WTC11 (cell line): ENCODE measurements around the gene ARHGAP8. TPM values are rescaled to one million over a fixed set of nuclear protein-coding genes. Genes with fewer than 3 reads are reported as not detected.
A peak's percentile ranks its signal among the peaks of the same experiment; 100 is the strongest.

Source experiments
- ATAC-seq: fragments of 200-7000 bp; cut with Tn5 transposase; 2 replicates; pipeline ENCODE4 v1.10.0; 2021; ENCODE audit warnings: mild to moderate bottlenecking, moderate library complexity
- Bru-seq: library from RNA; stranded (reverse); fragments of 400-500 nt; gene quantifications from one replicate; lab custom pipeline; 2021; lab: Mats Ljungman, UMichigan
- CTCF ChIA-PET: fragments of 300-600 bp; sonication (Branson Sonifier 250); formaldehyde crosslinking; loops from one replicate; lab custom pipeline; 2021; ENCODE audit warnings: antibody characterized with exemption; lab: Charles Lee
- POLR2A ChIA-PET: fragments of 350-600 bp; sonication (Branson Sonifier 250); formaldehyde crosslinking; loops from one replicate; lab custom pipeline; 2021; ENCODE audit warnings: antibody characterized with exemption; lab: Charles Lee
- DNase-seq: peaks from one replicate; pipeline ENCODE4 v3.0.0; 2021; ENCODE audit warnings: low spot score
- H3K27ac Mint-ChIP-seq: 2 replicates; pipeline ENCODE4 v1.8.0; 2021; ENCODE audit warnings: mixed read lengths
- H3K27me3 Mint-ChIP-seq: 2 replicates; pipeline ENCODE4 v1.8.0; 2021; ENCODE audit warnings: low read depth, mild to moderate bottlenecking, moderate library complexity, mixed read lengths
- H3K36me3 Mint-ChIP-seq: 2 replicates; pipeline ENCODE4 v1.8.0; 2021; ENCODE audit warnings: mixed read lengths
- H3K4me1 Mint-ChIP-seq: 2 replicates; pipeline ENCODE4 v1.8.0; 2022; ENCODE audit warnings: mixed read lengths
- H3K4me3 Mint-ChIP-seq: 2 replicates; pipeline ENCODE4 v1.8.0; 2021; ENCODE audit warnings: mild to moderate bottlenecking, moderate library complexity, mixed read lengths
- H3K9me3 Mint-ChIP-seq: 2 replicates; pipeline ENCODE4 v1.8.0; 2021; ENCODE audit warnings: mixed read lengths
- E2F4 ChIP-seq: sonication (generic); formaldehyde crosslinking; IDR thresholded peaks from 2 replicates; pipeline ENCODE4 v1.8.1; 2022; ENCODE audit warnings: low read depth, mild to moderate bottlenecking, moderate library complexity, missing genetic modification reagents, borderline replicate concordance
- E2F5 ChIP-seq: sonication (generic); formaldehyde crosslinking; IDR thresholded peaks from 2 replicates; pipeline ENCODE4 v1.8.1; 2022; ENCODE audit warnings: mild to moderate bottlenecking, moderate library complexity, missing genetic modification reagents
- ERG ChIP-seq: fragments of 250-450 bp; sonication (Bioruptor Pico); IDR thresholded peaks from 2 replicates; pipeline ENCODE4 v1.8.0; 2021; ENCODE audit warnings: mild to moderate bottlenecking
- FOXJ3 ChIP-seq: sonication (generic); formaldehyde crosslinking; IDR thresholded peaks from 2 replicates; pipeline ENCODE4 v1.9.0; 2021; ENCODE audit warnings: missing genetic modification reagents, mild to moderate bottlenecking, borderline replicate concordance
- JUN ChIP-seq: sonication (generic); formaldehyde crosslinking; IDR thresholded peaks from 2 replicates; pipeline ENCODE4 v1.8.0; 2023; ENCODE audit warnings: mild to moderate bottlenecking, missing genetic modification reagents
- MAX ChIP-seq: sonication (generic); formaldehyde crosslinking; IDR thresholded peaks from 2 replicates; pipeline ENCODE4 v1.8.0; 2022; ENCODE audit warnings: mild to moderate bottlenecking, missing genetic modification reagents
- OVOL2 ChIP-seq: fragments of 250-450 bp; sonication (Bioruptor Pico); IDR thresholded peaks from 2 replicates; pipeline ENCODE4 v1.9.0; 2021; ENCODE audit warnings: mild to moderate bottlenecking, borderline replicate concordance
- PREB ChIP-seq: sonication (generic); formaldehyde crosslinking; IDR thresholded peaks from 2 replicates; pipeline ENCODE4 v1.8.1; 2022; ENCODE audit warnings: mild to moderate bottlenecking, missing genetic modification reagents, moderate library complexity, borderline replicate concordance
- SMAD3 ChIP-seq: sonication (generic); formaldehyde crosslinking; IDR thresholded peaks from 2 replicates; pipeline ENCODE4 v1.8.0; 2022; ENCODE audit warnings: missing genetic modification reagents, mild to moderate bottlenecking, borderline replicate concordance
- TP53 ChIP-seq: sonication (generic); formaldehyde crosslinking; IDR thresholded peaks from 2 replicates; pipeline ENCODE4 v1.8.1; 2023; ENCODE audit warnings: mild to moderate bottlenecking, missing genetic modification reagents
- USF2 ChIP-seq: sonication (generic); formaldehyde crosslinking; IDR thresholded peaks from 2 replicates; pipeline ENCODE4 v1.8.1; 2023; ENCODE audit warnings: mild to moderate bottlenecking, missing genetic modification reagents, moderate library complexity
- ZBTB43 ChIP-seq: sonication (generic); formaldehyde crosslinking; IDR thresholded peaks from 2 replicates; pipeline ENCODE4 v1.8.1; 2023; ENCODE audit warnings: mild to moderate bottlenecking, missing genetic modification reagents
- ZNF317 ChIP-seq: sonication (generic); formaldehyde crosslinking; IDR thresholded peaks from 2 replicates; pipeline ENCODE4 v1.8.1; 2023; ENCODE audit warnings: low read depth, mild to moderate bottlenecking, moderate library complexity, missing genetic modification reagents, borderline replicate concordance
- ZNF671 ChIP-seq: fragments of 250-450 bp; sonication (Bioruptor Pico); IDR thresholded peaks from 2 replicates; pipeline ENCODE4 v1.8.0; 2021; ENCODE audit warnings: mild to moderate bottlenecking
- ZSCAN18 ChIP-seq: fragments of 250-450 bp; sonication (Bioruptor Pico); IDR thresholded peaks from 2 replicates; pipeline ENCODE4 v2.1.2; 2022; ENCODE audit warnings: mild to moderate bottlenecking, moderate library complexity
- long read RNA-seq, 3 experiments: library from RNA in 1 of 3; library from capped mRNA in 1 of 3; library from polyadenylated mRNA in 1 of 3; unstranded in 2 of 3; stranded (forward) in 1 of 3; transcript quantifications; one replicate each; pipeline ENCODE4 v2.0.0, GENCODE V29; 2021
- total RNA-seq: library from RNA; stranded (reverse); gene quantifications from 3 replicates; pipeline ENCODE4 v1.2.3, GENCODE V29; 2021

ARHGAP8 gene
- total RNA-seq (50.5 to 61.4 TPM (median 58.0 TPM) in 3 replicates), Bru-seq, nascent RNA (percentile 66 among the genes with signal in this experiment)
- long read RNA-seq, experiment 1, transcript ARHGAP8-202 (12 exons, 1,584 nt) = major isoform, 77 of 167 reads
- long read RNA-seq, experiment 1, transcript ARHGAP8-208 (10 exons, 2,905 nt) = minor isoform, 5 of 167 reads
- long read RNA-seq, experiment 1, transcript ARHGAP8-204 (13 exons, 1,725 nt) = minor isoform, 5 of 167 reads
- long read RNA-seq, experiment 1, transcript ARHGAP8-209 (2 exons, 363 nt) = minor isoform, 5 of 167 reads
- long read RNA-seq, experiment 1, partial matches to known transcripts = 46 of 167 reads
- long read RNA-seq, experiment 1, other reads (novel, unspliced or antisense) = 25 of 167 reads
- long read RNA-seq, experiment 2, transcript ARHGAP8-202 (12 exons, 1,584 nt) = major isoform, 10 of 27 reads
- long read RNA-seq, experiment 2, partial matches to known transcripts = 5 of 27 reads
- long read RNA-seq, experiment 2, other reads (novel, unspliced or antisense) = 10 of 27 reads
- long read RNA-seq, experiment 3, transcript ARHGAP8-204 (13 exons, 1,725 nt) = minor isoform, 6 of 146 reads
- long read RNA-seq, experiment 3, transcript ARHGAP8-202 (12 exons, 1,584 nt) = major isoform, 93 of 146 reads
- long read RNA-seq, experiment 3, partial matches to known transcripts = 27 of 146 reads
- long read RNA-seq, experiment 3, other reads (novel, unspliced or antisense) = 15 of 146 reads

- H3K9me3 Mint-ChIP-seq = peaks cover 3% of the 10 kb centered on the region; the same call in 1 of the 2 replicates
Measured at GRCh38 chr22:44752285-44753188, at the start of gene ARHGAP8. TSS of gene ARHGAP8 (plus strand) at chr22:44752575. CDS start at chr22:44786528, 33,953 bp downstream.

GRCh38 chr22:44703255-44703870 lies 49.0 kb upstream of the ARHGAP8 start:
- ChIA-PET POLR2A (no interaction called here), CTCF (interaction anchor here (0.9 to 6.5 kb wide), 4 partner anchors 18 to 104 kb away, joined by 3 to 24 read pairs (median 5); no protein-coding TSS in a partner anchor)
- peaks cover 20% of the 10 kb centered on the region for H3K4me1 Mint-ChIP-seq
- H3K9me3 Mint-ChIP-seq = no peaks in the 10 kb centered on the region
- no peaks in the 10 kb centered on the region for H3K36me3 Mint-ChIP-seq
- H3K4me3 Mint-ChIP-seq = peak overlapping the region; percentile 70
- ATAC-seq (no peak), DNase-seq (no peak)
- peaks cover 35% of the 10 kb centered on the region for H3K27me3 Mint-ChIP-seq
- no peak overlapping the region for H3K27ac Mint-ChIP-seq
- TF ChIP-seq SMAD3 (CRISPR knock-in tag) (no peak), ERG (CRISPR knock-in tag) (no peak), ZSCAN18 (CRISPR knock-in tag) (no peak), OVOL2 (CRISPR knock-in tag) (no peak), ZNF317 (CRISPR knock-in tag) (no peak), ZBTB43 (CRISPR knock-in tag) (no peak), JUN (no peak), USF2 (CRISPR knock-in tag) (no peak), TP53 (no peak), E2F4 (CRISPR knock-in tag) (no peak), PREB (CRISPR knock-in tag) (no peak)

More at GRCh38 chr22:44752285-44753188, at the start of gene ARHGAP8:
- DNase-seq (peak; percentile 69), ATAC-seq (peak; percentile 65)
- Mint-ChIP-seq H3K27ac (no peak within 1 kb of the TSS), H3K36me3 (no peaks in the 10 kb centered on the region), H3K27me3 (peaks cover 3% of the 10 kb centered on the region; the same call in 1 of the 2 replicates), H3K4me1 (peaks cover 39% of the 10 kb centered on the region), H3K4me3 (peak within 1 kb of the TSS; percentile 81)
- TF ChIP-seq MAX (CRISPR knock-in tag) (peak; percentile 73), FOXJ3 (CRISPR knock-in tag) (no peak), ZNF671 (no peak), E2F5 (no peak)
- POLR2A ChIA-PET = interaction anchor here (0.6 to 0.7 kb wide), 2 partner anchors 36 to 297 kb away, joined by 3 to 4 read pairs; no protein-coding TSS in a partner anchor
- CTCF ChIA-PET = interaction anchor here (0.6 to 2.4 kb wide), 5 partner anchors 44 to 546 kb away, joined by 3 to 13 read pairs (median 4); no protein-coding TSS in a partner anchor
